HG03045 (cell line): Measurements from ENCODE around the gene CA5A.
"Not testable (repeated sequence)": the region's sequence is repeated elsewhere in the genome, so short reads cannot be mapped to it uniquely, and the experiment has no call there.

Source experiments
- ATAC-seq: cut with Tn5 transposase; IDR thresholded peaks from one replicate; pipeline ENCODE4 v1.9.1; 2021; ENCODE audit warnings: mild to moderate bottlenecking, moderate library complexity; ENCODE audit not compliant: unreplicated experiment

The CA5A gene

GRCh38 chr16:87897521-87898505 is 38.5 kb downstream of the CA5A start:
- no peak for ATAC-seq

- not testable (repeated sequence) for ATAC-seq
Observed at GRCh38 chr16:87896924-87897520, 39.3 kb downstream of the CA5A start.

GRCh38 chr16:87896176-87896890 is 40.0 kb downstream of the CA5A start:
- ATAC-seq, result not testable (repeated sequence)

- no peak for ATAC-seq
Observed at GRCh38 chr16:87895641-87896141, 40.6 kb downstream of the CA5A start.

- not testable (repeated sequence) for ATAC-seq
Observed at GRCh38 chr16:87894005-87894404, 42.3 kb downstream of the CA5A start.

GRCh38 chr16:87891764-87892163 is 44.6 kb downstream of the CA5A start:
- ATAC-seq, result no peak

- ATAC-seq, result not testable (repeated sequence)
Observed at GRCh38 chr16:87889762-87890161, 46.6 kb downstream of the CA5A start.

GRCh38 chr16:87888346-87888745 is 48.0 kb downstream of the CA5A start:
- ATAC-seq, result not testable (repeated sequence)

- not testable (repeated sequence) for ATAC-seq
Observed at GRCh38 chr16:87887931-87888330, 48.4 kb downstream of the CA5A start.

- ATAC-seq, result not testable (repeated sequence)
Observed at GRCh38 chr16:87885371-87885967, 50.9 kb downstream of the CA5A start.

GRCh38 chr16:87882436-87883019 is 53.8 kb downstream of the CA5A start:
- ATAC-seq, result no peak

- no peak for ATAC-seq
Observed at GRCh38 chr16:87881324-87882200, 54.8 kb downstream of the CA5A start.

- no peak for ATAC-seq
Observed at GRCh38 chr16:87880117-87880696, 56.1 kb downstream of the CA5A start.

GRCh38 chr16:87879411-87880013 is 56.8 kb downstream of the CA5A start:
- ATAC-seq, result not testable (repeated sequence)

- ATAC-seq, result no peak
Observed at GRCh38 chr16:87878704-87879103, 57.6 kb downstream of the CA5A start.

- no peak for ATAC-seq
Observed at GRCh38 chr16:87877942-87878507, 58.3 kb downstream of the CA5A start.

- ATAC-seq, result no peak
Observed at GRCh38 chr16:87874639-87875427, 61.5 kb downstream of the CA5A start.
